ENCODE results near the gene GNG12. TPM values are rescaled to one million over a fixed set of nuclear protein-coding genes. Genes with fewer than 3 reads are reported as not detected.
"Not testable (repeated sequence)": the region's sequence is repeated elsewhere in the genome, so short reads cannot be mapped to it uniquely, and the experiment has no call there.

Gene GNG12
- total RNA-seq, 1 donor from 2014 or later = 1.3 TPM

DNA sequence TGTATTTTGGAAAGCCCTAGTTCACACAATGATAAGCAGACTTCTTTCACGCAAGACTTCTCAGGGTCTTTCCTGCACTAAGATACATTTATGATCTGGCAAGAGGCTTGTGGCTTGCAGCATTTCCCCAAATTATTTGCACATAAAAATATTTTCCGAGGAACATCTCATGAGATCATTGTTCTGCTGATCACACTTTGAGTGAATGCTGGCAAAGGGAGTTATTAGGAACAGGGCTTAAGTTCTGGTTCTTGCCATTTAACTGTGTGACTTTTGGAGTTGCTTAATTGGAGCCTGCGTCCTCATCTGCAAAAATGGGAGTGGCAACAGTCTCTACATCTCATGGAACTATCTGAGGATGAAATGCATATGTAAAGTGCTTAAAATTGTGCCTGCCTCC is 98.1 kb downstream of the GNG12 start:
- H3K27me3 Mint-ChIP-seq (ENCODE audit: unreplicated experiment) = peaks cover 1% of the 10 kb centered on the region
- H3K4me1 Mint-ChIP-seq (ENCODE audit: low read depth, unreplicated experiment) = peaks cover 22% of the 10 kb centered on the region
- H3K9me3 Mint-ChIP-seq (ENCODE audit: unreplicated experiment) = no peaks in the 10 kb centered on the region
- no peaks in the 10 kb centered on the region for H3K36me3 Mint-ChIP-seq (ENCODE audit: unreplicated experiment)
- DNase-seq = no peak
- TF ChIP-seq, protein P1, sequence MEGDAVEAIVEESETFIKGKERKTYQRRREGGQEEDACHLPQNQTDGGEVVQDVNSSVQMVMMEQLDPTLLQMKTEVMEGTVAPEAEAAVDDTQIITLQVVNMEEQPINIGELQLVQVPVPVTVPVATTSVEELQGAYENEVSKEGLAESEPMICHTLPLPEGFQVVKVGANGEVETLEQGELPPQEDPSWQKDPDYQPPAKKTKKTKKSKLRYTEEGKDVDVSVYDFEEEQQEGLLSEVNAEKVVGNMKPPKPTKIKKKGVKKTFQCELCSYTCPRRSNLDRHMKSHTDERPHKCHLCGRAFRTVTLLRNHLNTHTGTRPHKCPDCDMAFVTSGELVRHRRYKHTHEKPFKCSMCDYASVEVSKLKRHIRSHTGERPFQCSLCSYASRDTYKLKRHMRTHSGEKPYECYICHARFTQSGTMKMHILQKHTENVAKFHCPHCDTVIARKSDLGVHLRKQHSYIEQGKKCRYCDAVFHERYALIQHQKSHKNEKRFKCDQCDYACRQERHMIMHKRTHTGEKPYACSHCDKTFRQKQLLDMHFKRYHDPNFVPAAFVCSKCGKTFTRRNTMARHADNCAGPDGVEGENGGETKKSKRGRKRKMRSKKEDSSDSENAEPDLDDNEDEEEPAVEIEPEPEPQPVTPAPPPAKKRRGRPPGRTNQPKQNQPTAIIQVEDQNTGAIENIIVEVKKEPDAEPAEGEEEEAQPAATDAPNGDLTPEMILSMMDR (IDR thresholded peaks at IDR 0.05; ENCODE audit: partially characterized antibody, unreplicated experiment) = no peak
- H3K27ac Mint-ChIP-seq (ENCODE audit: unreplicated experiment) = no peak overlapping the region
- H3K4me3 Mint-ChIP-seq (ENCODE audit: unreplicated experiment) = no peak overlapping the region

- no peak for DNase-seq
- Mint-ChIP-seq H3K4me1 (ENCODE audit: low read depth, unreplicated experiment) (peaks cover 22% of the 10 kb centered on the region), H3K9me3 (ENCODE audit: unreplicated experiment) (no peaks in the 10 kb centered on the region), H3K27me3 (ENCODE audit: unreplicated experiment) (peaks cover 1% of the 10 kb centered on the region), H3K36me3 (ENCODE audit: unreplicated experiment) (no peaks in the 10 kb centered on the region), H3K27ac (ENCODE audit: unreplicated experiment) (no peak overlapping the region), H3K4me3 (ENCODE audit: unreplicated experiment) (no peak overlapping the region)
- TF ChIP-seq, protein P1 (IDR thresholded peaks at IDR 0.05; ENCODE audit: partially characterized antibody, unreplicated experiment) = no peak
Observed at GRCh38 chr1:67734323-67734690, 99.0 kb downstream of the GNG12 start.

- Mint-ChIP-seq H3K36me3 (ENCODE audit: unreplicated experiment) (no peaks in the 10 kb centered on the region), H3K27ac (ENCODE audit: unreplicated experiment) (no peak overlapping the region), H3K27me3 (ENCODE audit: unreplicated experiment) (peaks cover 1% of the 10 kb centered on the region), H3K4me1 (ENCODE audit: low read depth, unreplicated experiment) (peaks cover 22% of the 10 kb centered on the region), H3K9me3 (ENCODE audit: unreplicated experiment) (no peaks in the 10 kb centered on the region), H3K4me3 (ENCODE audit: unreplicated experiment) (no peak overlapping the region)
- TF ChIP-seq, protein P1 (IDR thresholded peaks at IDR 0.05; ENCODE audit: partially characterized antibody, unreplicated experiment) = no peak
- no peak for DNase-seq
Observed at GRCh38 chr1:67733681-67734322, 99.5 kb downstream of the GNG12 start.

DNA sequence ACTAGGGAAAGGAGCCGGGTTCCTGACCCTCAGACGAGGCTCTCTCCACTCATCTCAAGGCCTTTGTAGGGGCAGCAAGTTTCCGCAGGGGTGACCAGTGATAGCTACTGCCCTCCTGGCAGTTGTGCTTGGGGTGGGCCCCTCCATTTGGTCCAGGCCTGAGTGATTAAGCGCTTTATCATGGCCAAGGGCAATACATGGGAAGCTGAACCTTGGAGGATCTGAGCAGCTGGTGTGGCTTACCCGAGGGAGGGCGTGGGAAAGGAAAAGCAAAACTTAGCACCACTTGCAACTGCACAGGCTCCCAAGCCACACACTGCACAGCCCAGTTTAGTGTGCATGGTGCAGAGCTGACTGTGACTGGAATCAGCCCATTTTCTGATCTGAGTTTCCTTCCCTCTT is 100.5 kb downstream of the GNG12 start:
- Mint-ChIP-seq H3K4me3 (ENCODE audit: unreplicated experiment) (no peak overlapping the region), H3K4me1 (ENCODE audit: low read depth, unreplicated experiment) (peaks cover 22% of the 10 kb centered on the region), H3K9me3 (ENCODE audit: unreplicated experiment) (no peaks in the 10 kb centered on the region), H3K27me3 (ENCODE audit: unreplicated experiment) (peaks cover 1% of the 10 kb centered on the region), H3K27ac (ENCODE audit: unreplicated experiment) (no peak overlapping the region), H3K36me3 (ENCODE audit: unreplicated experiment) (no peaks in the 10 kb centered on the region)
- no peak for DNase-seq
- TF ChIP-seq, protein P1 (IDR thresholded peaks at IDR 0.05; ENCODE audit: partially characterized antibody, unreplicated experiment) = no peak

- H3K27me3 Mint-ChIP-seq (ENCODE audit: unreplicated experiment) = no peaks in the 10 kb centered on the region
- no peak for DNase-seq
- H3K4me3 Mint-ChIP-seq (ENCODE audit: unreplicated experiment) = no peak overlapping the region
- peaks cover 22% of the 10 kb centered on the region for H3K4me1 Mint-ChIP-seq (ENCODE audit: low read depth, unreplicated experiment)
- TF ChIP-seq, protein P1 (IDR thresholded peaks at IDR 0.05; ENCODE audit: partially characterized antibody, unreplicated experiment) = no peak
- no peak overlapping the region for H3K27ac Mint-ChIP-seq (ENCODE audit: unreplicated experiment)
- no peaks in the 10 kb centered on the region for H3K9me3 Mint-ChIP-seq (ENCODE audit: unreplicated experiment)
- no peaks in the 10 kb centered on the region for H3K36me3 Mint-ChIP-seq (ENCODE audit: unreplicated experiment)
Observed at GRCh38 chr1:67731322-67731721, 101.9 kb downstream of the GNG12 start.

DNA sequence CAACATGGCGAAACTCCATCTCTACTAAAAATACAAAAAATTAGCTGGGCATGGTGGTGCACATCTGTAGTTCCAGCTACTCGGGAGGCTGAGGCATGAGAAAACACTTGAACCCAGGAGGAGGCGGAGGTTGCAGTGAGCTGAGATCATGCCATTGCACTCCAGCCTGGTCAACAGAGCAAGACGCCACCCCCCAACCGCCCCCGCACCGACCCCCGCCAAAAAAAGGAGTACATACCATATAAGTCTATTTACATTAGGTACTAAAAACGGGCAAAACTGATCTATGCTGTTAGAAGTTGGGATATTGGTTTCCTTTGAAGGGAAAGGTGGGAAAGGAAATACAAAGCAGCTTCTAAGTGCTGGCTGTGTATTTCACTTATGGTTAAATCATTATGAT is 103.0 kb downstream of the GNG12 start:
- peaks cover 17% of the 10 kb centered on the region for H3K4me1 Mint-ChIP-seq (ENCODE audit: low read depth, unreplicated experiment)
- not testable (repeated sequence) for H3K27me3 Mint-ChIP-seq (ENCODE audit: unreplicated experiment); DNase-seq; H3K4me3 Mint-ChIP-seq (ENCODE audit: unreplicated experiment); H3K27ac Mint-ChIP-seq (ENCODE audit: unreplicated experiment); H3K36me3 Mint-ChIP-seq (ENCODE audit: unreplicated experiment); H3K9me3 Mint-ChIP-seq (ENCODE audit: unreplicated experiment)
